SK-N-SH (cell line): Measurements from ENCODE around the gene KIF20B. TPM values are rescaled to one million over a fixed set of nuclear protein-coding genes. Genes with fewer than 3 reads are reported as not detected.

Experiments used
- CTCF ChIA-PET: fragments of 300-600, 350-600 bp; formaldehyde crosslinking; extraction: SDS; loops from one replicate; lab custom pipeline; 2021; lab: Yijun Ruan, JAX
- POLR2A ChIA-PET: fragments of 350-600 bp; sonication (Branson Sonifier 250); formaldehyde crosslinking; extraction: SDS; loops from one replicate; lab custom pipeline; 2020; ENCODE audit warnings: antibody characterized with exemption, inconsistent platforms; lab: Yijun Ruan, JAX
- DNase-seq: peaks from one replicate; pipeline ENCODE4 v3.0.0; 2012
- H2AFZ ChIP-seq: fragments of 200-600 bp; sonication (generic); 2 replicates; pipeline ENCODE4 v1.8.1; 2016; ENCODE audit warnings: antibody characterized with exemption, mild to moderate bottlenecking, low read depth
- H3F3A ChIP-seq: fragments of 200-600 bp; sonication (generic); replicated peaks from 2 replicates; pipeline ENCODE3; 2016; ENCODE audit warnings: antibody characterized with exemption, mild to moderate bottlenecking; ENCODE audit not compliant: insufficient read depth
- H3K27ac ChIP-seq, 2 experiments: fragments of 200-500 bp in 1 of 2; fragments of 200-600 bp in 1 of 2; sonication (Bioruptor generic) in 1 of 2; sonication (generic), shearing (Covaris generic) in 1 of 2; 2 replicates each; pipeline versions ENCODE4 v1.5.1 to v1.6.1; 2014 to 2016; ENCODE audit warnings: low read depth in 2 of 2, inconsistent platforms in 1 of 2, low read length in 1 of 2, mild to moderate bottlenecking in 1 of 2, mixed read lengths in 1 of 2
- H3K27me3 ChIP-seq: fragments of 200-600 bp; sonication (generic), shearing (Covaris generic); 2 replicates; pipeline ENCODE4 v1.6.1; 2016; ENCODE audit warnings: mixed run types; ENCODE audit not compliant: insufficient read depth
- H3K36me3 ChIP-seq, 2 experiments: fragments of 200-500 bp in 1 of 2; fragments of 200-600 bp in 1 of 2; sonication (Bioruptor generic) in 1 of 2; sonication (generic) in 1 of 2; replicated peaks in 1 of 2; 2 replicates each; pipeline versions ENCODE3 to v1.5.1; 2014 to 2016; ENCODE audit warnings: low read length in 1 of 2, mild to moderate bottlenecking in 1 of 2; ENCODE audit not compliant: insufficient read depth in 2 of 2, control insufficient read depth in 1 of 2
- H3K4me1 ChIP-seq, 2 experiments: fragments of 200-500 bp in 1 of 2; fragments of 200-600 bp in 1 of 2; sonication (Bioruptor generic) in 1 of 2; sonication (generic), shearing (Covaris generic) in 1 of 2; 2 replicates each; pipeline versions ENCODE4 v1.5.1 to v1.6.1; 2014 to 2016; ENCODE audit warnings: low read depth in 1 of 2, low read length in 1 of 2, mixed run types in 1 of 2; ENCODE audit not compliant: insufficient read depth in 2 of 2, control insufficient read depth in 1 of 2
- H3K4me2 ChIP-seq: fragments of 200-600 bp; sonication (generic), shearing (Covaris generic); 2 replicates; pipeline ENCODE4 v1.6.1; 2017; ENCODE audit warnings: mixed run types
- H3K4me3 ChIP-seq, 2 experiments: fragments of 200-500 bp in 1 of 2; fragments of 200-600 bp in 1 of 2; sonication (Bioruptor generic) in 1 of 2; sonication (generic), shearing (Covaris generic) in 1 of 2; 2 replicates each; pipeline versions ENCODE4 v1.5.1 to v1.8.1; 2014 to 2016; ENCODE audit warnings: low read depth in 2 of 2, inconsistent platforms in 1 of 2, low read length in 1 of 2, mild to moderate bottlenecking in 1 of 2, mixed read lengths in 1 of 2, moderate library complexity in 1 of 2
- H3K79me2 ChIP-seq: fragments of 200-600 bp; sonication (generic); 2 replicates; pipeline ENCODE4 v1.8.1; 2017; ENCODE audit warnings: mild to moderate bottlenecking; ENCODE audit not compliant: insufficient read depth
- H3K9ac ChIP-seq: fragments of 200-600 bp; sonication (generic); 2 replicates; pipeline ENCODE4 v1.6.1; 2017; ENCODE audit warnings: mixed run types
- H3K9me2 ChIP-seq: fragments of 200-600 bp; sonication (generic); 2 replicates; pipeline ENCODE4 v1.6.1; 2017; ENCODE audit warnings: mixed run types
- H3K9me3 ChIP-seq: fragments of 200-600 bp; sonication (generic); 2 replicates; pipeline ENCODE4 v1.6.1; 2017; ENCODE audit warnings: mixed run types, mild to moderate bottlenecking, moderate library complexity
- H4K20me1 ChIP-seq: fragments of 200-600 bp; sonication (generic); 2 replicates; pipeline ENCODE4 v1.6.1; 2017; ENCODE audit warnings: mild to moderate bottlenecking, mixed run types; ENCODE audit not compliant: insufficient read depth
- CTCF ChIP-seq: fragments of 200-600 bp; sonication (generic); IDR thresholded peaks from 2 replicates; pipeline ENCODE4 v1.6.1; 2017; ENCODE audit warnings: antibody characterized with exemption, mild to moderate bottlenecking, moderate library complexity
- EP300 ChIP-seq, 2 experiments: IDR thresholded peaks; 2 replicates each; pipeline versions ENCODE4 v1.4.0 to v1.6.1; 2012; ENCODE audit warnings: borderline replicate concordance in 1 of 2, low read depth in 1 of 2, low read length in 1 of 2
- FOXM1 ChIP-seq: IDR thresholded peaks from 2 replicates; pipeline ENCODE4 v1.4.0; 2012; ENCODE audit warnings: low read depth, mild to moderate bottlenecking
- GATA2 ChIP-seq: sonication (generic); formaldehyde crosslinking; IDR thresholded peaks from 2 replicates; pipeline ENCODE4 v1.5.0; 2020; ENCODE audit warnings: mild to moderate bottlenecking, missing genetic modification reagents
- MXI1 ChIP-seq: IDR thresholded peaks from 2 replicates; pipeline ENCODE4 v1.6.1; 2012; ENCODE audit warnings: mild to moderate bottlenecking, low read depth, low read length, improper control_type of control experiment
- NFIC ChIP-seq: IDR thresholded peaks from 2 replicates; pipeline ENCODE4 v1.4.0; 2012; ENCODE audit warnings: borderline replicate concordance
- NRF1 ChIP-seq: IDR thresholded peaks from 2 replicates; pipeline ENCODE4 v1.6.1; 2012; ENCODE audit warnings: low read depth, mild to moderate bottlenecking, low read length
- SMC3 ChIP-seq: IDR thresholded peaks from 2 replicates; pipeline ENCODE4 v1.6.1; 2012; ENCODE audit warnings: low read depth, low read length, improper control_type of control experiment
- TEAD4 ChIP-seq: IDR thresholded peaks from 2 replicates; pipeline ENCODE4 v1.4.0; 2012; ENCODE audit warnings: mild to moderate bottlenecking, borderline replicate concordance; ENCODE audit not compliant: insufficient read depth
- ZBTB33 ChIP-seq: IDR thresholded peaks from 2 replicates; pipeline ENCODE4 v1.4.0; 2012; ENCODE audit warnings: low read depth, borderline replicate concordance
- WGBS: methylation state at CpG from one replicate; pipeline ENCODE4 v1.1.6; 2017; ENCODE audit warnings: low lambda C conversion rate; 5-methylcytosine and 5-hydroxymethylcytosine counted together
- polyA plus RNA-seq, 3 experiments: library from polyadenylated mRNA; depleted of rRNA; stranded (reverse); fragments of >200 nt; gene quantifications; 2 replicates each; pipeline ENCODE4 v1.2.3, GENCODE V29; 2012
- TF ChIP-seq, protein P1 (sequence below): IDR thresholded peaks from 2 replicates; pipeline ENCODE4; 2012
- TF ChIP-seq, protein P2 (sequence below): IDR thresholded peaks from 2 replicates; pipeline ENCODE4 v1.4.0; 2012; ENCODE audit warnings: low read depth, borderline replicate concordance

The KIF20B gene
- polyA plus RNA-seq, 1 of the 3 experiments (the other 2 are of a cell fraction) = 1.5 TPM

DNA sequence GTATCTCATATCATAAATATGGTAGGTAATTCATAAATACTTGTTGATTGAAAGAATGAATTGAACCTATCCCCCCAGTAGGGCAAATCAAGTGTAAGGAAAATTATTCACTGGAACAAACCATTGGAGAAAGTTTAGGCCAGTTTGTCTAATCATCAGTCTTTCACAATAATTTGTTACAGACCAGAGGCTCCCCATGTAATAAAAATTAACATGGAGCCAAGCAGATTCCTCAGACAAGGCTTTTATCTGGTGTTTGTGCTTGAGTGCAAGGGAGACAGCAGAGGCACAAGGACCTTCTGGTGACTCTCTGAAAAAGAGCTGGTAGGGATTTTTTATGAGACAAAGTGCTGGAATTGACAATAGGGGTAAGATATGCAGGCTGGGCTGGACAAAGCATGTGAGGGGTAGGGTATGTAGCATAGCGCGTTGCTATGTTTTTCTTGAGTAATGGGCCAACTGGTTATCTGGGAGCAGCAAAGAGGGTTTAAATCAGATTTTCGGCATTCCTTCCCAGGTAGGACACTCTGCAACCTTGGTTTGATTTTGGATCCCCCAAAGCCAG, 48.5 kb upstream of the KIF20B start:
- TF ChIP-seq SMC3 (no peak), ZBTB33 (no peak), FOXM1 (no peak), CTCF (no peak), NFIC (no peak), TEAD4 (no peak), GATA2 (CRISPR knock-in tag) (no peak), EP300 (IDR thresholded peaks at IDR 0.05; ENCODE audit: borderline replicate concordance in 1 of 2, low read depth in 1 of 2, low read length in 1 of 2) (no peak), MXI1 (no peak), NRF1 (no peak)
- TF ChIP-seq, protein P1, sequence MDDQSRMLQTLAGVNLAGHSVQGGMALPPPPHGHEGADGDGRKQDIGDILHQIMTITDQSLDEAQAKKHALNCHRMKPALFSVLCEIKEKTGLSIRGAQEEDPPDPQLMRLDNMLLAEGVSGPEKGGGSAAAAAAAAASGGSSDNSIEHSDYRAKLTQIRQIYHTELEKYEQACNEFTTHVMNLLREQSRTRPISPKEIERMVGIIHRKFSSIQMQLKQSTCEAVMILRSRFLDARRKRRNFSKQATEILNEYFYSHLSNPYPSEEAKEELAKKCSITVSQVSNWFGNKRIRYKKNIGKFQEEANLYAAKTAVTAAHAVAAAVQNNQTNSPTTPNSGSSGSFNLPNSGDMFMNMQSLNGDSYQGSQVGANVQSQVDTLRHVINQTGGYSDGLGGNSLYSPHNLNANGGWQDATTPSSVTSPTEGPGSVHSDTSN = no peak
- TF ChIP-seq, protein P2, sequence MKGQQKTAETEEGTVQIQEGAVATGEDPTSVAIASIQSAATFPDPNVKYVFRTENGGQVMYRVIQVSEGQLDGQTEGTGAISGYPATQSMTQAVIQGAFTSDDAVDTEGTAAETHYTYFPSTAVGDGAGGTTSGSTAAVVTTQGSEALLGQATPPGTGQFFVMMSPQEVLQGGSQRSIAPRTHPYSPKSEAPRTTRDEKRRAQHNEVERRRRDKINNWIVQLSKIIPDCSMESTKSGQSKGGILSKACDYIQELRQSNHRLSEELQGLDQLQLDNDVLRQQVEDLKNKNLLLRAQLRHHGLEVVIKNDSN = no peak
- Histone ChIP-seq H3K9ac (no peak overlapping the region), H3K4me1 (no peaks in the 10 kb centered on the region), H3K9me2 (no peaks in the 10 kb centered on the region), H3K27me3 (no peaks in the 10 kb centered on the region), H3K36me3 (no peaks in the 10 kb centered on the region), H3F3A (no peaks in the 10 kb centered on the region), H4K20me1 (no peaks in the 10 kb centered on the region), H3K4me3 (no peak overlapping the region), H3K4me2 (no peak overlapping the region), H3K9me3 (no peaks in the 10 kb centered on the region), H3K27ac (no peak overlapping the region), H3K79me2 (no peaks in the 10 kb centered on the region), H2AFZ (no peak overlapping the region)
- ChIA-PET CTCF (no interaction called here), POLR2A (no interaction called here)
- 91% methylated on average over 3 of the region's 3 CpGs for WGBS
- no peak for DNase-seq
